Mesenchymal stem cell (in vitro differentiated cells and primary cell): ENCODE measurements around the gene ACTR6.
"Not testable (repeated sequence)": the region's sequence is repeated elsewhere in the genome, so short reads cannot be mapped to it uniquely, and the experiment has no call there.

Source experiments
- DNase-seq: peaks from one replicate; pipeline ENCODE4 v3.0.0-alpha.2; 2013
- H2AFZ ChIP-seq: one replicate; pipeline ENCODE4 v1.6.1; 2013; ENCODE audit warnings: low read depth, mild to moderate bottlenecking, control low read depth, inconsistent platforms, low read length, moderate library complexity
- H2AK5ac ChIP-seq: 2 replicates; pipeline ENCODE4 v1.6.1; 2013; ENCODE audit warnings: low read length, moderate library complexity, mild to moderate bottlenecking, inconsistent platforms; ENCODE audit not compliant: severe bottlenecking
- H2BK120ac ChIP-seq: one replicate; pipeline ENCODE4 v1.6.1; 2013; ENCODE audit warnings: low read depth, mild to moderate bottlenecking, inconsistent platforms, low read length, moderate library complexity
- H2BK12ac ChIP-seq, 2 experiments: one replicate each; pipeline ENCODE4 v1.6.1; 2013; ENCODE audit warnings: inconsistent platforms in 2 of 2, low read length in 2 of 2, mild to moderate bottlenecking in 2 of 2, moderate library complexity in 2 of 2, control low read depth in 1 of 2
- H2BK15ac ChIP-seq: one replicate; pipeline ENCODE4 v1.6.1; 2013; ENCODE audit warnings: mild to moderate bottlenecking, low read depth, inconsistent platforms; ENCODE audit not compliant: poor library complexity, severe bottlenecking
- H2BK5ac ChIP-seq: 2 replicates; pipeline ENCODE4 v1.6.1; 2013; ENCODE audit warnings: low read depth, mild to moderate bottlenecking, low read length, control low read depth, inconsistent platforms; ENCODE audit not compliant: poor library complexity, severe bottlenecking
- H3K14ac ChIP-seq, 2 experiments: one replicate each; pipeline ENCODE4 v1.6.1; 2013; ENCODE audit warnings: inconsistent platforms in 2 of 2, low read length in 2 of 2, control low read depth in 1 of 2, mild to moderate bottlenecking in 1 of 2, moderate library complexity in 1 of 2
- H3K18ac ChIP-seq, 2 experiments: one replicate each; pipeline ENCODE4 v1.6.1; 2013; ENCODE audit warnings: inconsistent platforms in 2 of 2, low read length in 2 of 2, control low read depth in 1 of 2, low read depth in 1 of 2, mild to moderate bottlenecking in 1 of 2
- H3K23ac ChIP-seq, 2 experiments: one replicate each; pipeline ENCODE4 v1.6.1; 2013; ENCODE audit warnings: inconsistent platforms in 2 of 2, low read length in 2 of 2, mild to moderate bottlenecking in 2 of 2, moderate library complexity in 2 of 2, control low read depth in 1 of 2
- H3K27ac ChIP-seq: 2 replicates; pipeline ENCODE4 v1.5.1; 2013; ENCODE audit warnings: mild to moderate bottlenecking, moderate library complexity, low read length, control low read depth, inconsistent platforms; ENCODE audit not compliant: poor library complexity, severe bottlenecking
- H3K27me3 ChIP-seq, 2 experiments: 2 replicates each; pipeline versions ENCODE4 v1.6.1 to v1.7.0; 2013; ENCODE audit warnings: low read length in 2 of 2, mild to moderate bottlenecking in 2 of 2, moderate library complexity in 2 of 2, control low read depth in 1 of 2, inconsistent platforms in 1 of 2; ENCODE audit not compliant: control insufficient read depth in 1 of 2, insufficient read depth in 1 of 2
- H3K36me3 ChIP-seq, 2 experiments: 2 replicates each; pipeline versions ENCODE4 v1.6.1 to v1.7.0; 2013; ENCODE audit warnings: low read length in 2 of 2, control low read depth in 1 of 2, inconsistent platforms in 1 of 2, low read depth in 1 of 2, mild to moderate bottlenecking in 1 of 2; ENCODE audit not compliant: insufficient read depth in 2 of 2, control insufficient read depth in 1 of 2
- H3K4ac ChIP-seq, 2 experiments: one replicate each; pipeline ENCODE4 v1.6.1; 2013; ENCODE audit warnings: inconsistent platforms in 2 of 2, low read length in 2 of 2, mild to moderate bottlenecking in 2 of 2, moderate library complexity in 2 of 2, control low read depth in 1 of 2, low read depth in 1 of 2
- H3K4me1 ChIP-seq: 2 replicates; pipeline ENCODE4 v1.6.1; 2013; ENCODE audit warnings: low read depth, low read length, control low read depth; ENCODE audit not compliant: control insufficient read depth, insufficient read depth
- H3K4me2 ChIP-seq: 2 replicates; pipeline ENCODE4 v1.6.1; 2013; ENCODE audit warnings: low read length, mild to moderate bottlenecking, inconsistent platforms; ENCODE audit not compliant: poor library complexity, severe bottlenecking
- H3K4me3 ChIP-seq, 2 experiments: 2 replicates each; pipeline versions ENCODE4 v1.5.1 to v1.7.0; 2013; ENCODE audit warnings: low read length in 2 of 2, mild to moderate bottlenecking in 2 of 2, control low read depth in 1 of 2, low read depth in 1 of 2; ENCODE audit not compliant: insufficient read depth in 1 of 2
- H3K79me1 ChIP-seq: replicated peaks from 2 replicates; pipeline ENCODE4 v1.6.1; 2013; ENCODE audit warnings: mild to moderate bottlenecking, control low read depth, low read length, inconsistent platforms; ENCODE audit not compliant: poor library complexity, severe bottlenecking
- H3K9ac ChIP-seq: 2 replicates; pipeline ENCODE4 v1.7.0; 2013; ENCODE audit warnings: mild to moderate bottlenecking, low read length, moderate library complexity
- H3K9me3 ChIP-seq: 2 replicates; pipeline ENCODE4 v1.7.0; 2013; ENCODE audit warnings: mild to moderate bottlenecking, low read length; ENCODE audit not compliant: control insufficient read depth
- H4K8ac ChIP-seq: one replicate; pipeline ENCODE4 v1.6.1; 2013; ENCODE audit warnings: inconsistent platforms, mild to moderate bottlenecking, low read length, moderate library complexity
- H4K91ac ChIP-seq: one replicate; pipeline ENCODE4 v1.6.1; 2013; ENCODE audit warnings: mild to moderate bottlenecking, low read length, inconsistent platforms
- WGBS: methylation state at CpG from one replicate; pipeline ENCODE4 v1.1.7; 2013; ENCODE audit warnings: mixed read lengths; 5-methylcytosine and 5-hydroxymethylcytosine counted together

Gene ACTR6

GRCh38 chr12:100187857-100188519 is 12.6 kb upstream of the ACTR6 start:
- H4K91ac ChIP-seq = no peak overlapping the region
- H3K4me1 ChIP-seq = no peaks in the 10 kb centered on the region
- no peak overlapping the region for H3K27ac ChIP-seq
- no peak overlapping the region for H3K4me2 ChIP-seq
- no peaks in the 10 kb centered on the region for H3K36me3 ChIP-seq
- H2BK12ac ChIP-seq = no peak overlapping the region
- H2BK15ac ChIP-seq = no peak overlapping the region
- WGBS = 92% methylated on average over 5 of the region's 5 CpGs
- no peak overlapping the region for H3K14ac ChIP-seq
- no peak overlapping the region for H3K4me3 ChIP-seq
- H3K18ac ChIP-seq = no peak overlapping the region
- H3K27me3 ChIP-seq = no peaks in the 10 kb centered on the region
- no peak overlapping the region for H2BK5ac ChIP-seq
- no peak overlapping the region for H2AK5ac ChIP-seq
- H4K8ac ChIP-seq = no peak overlapping the region
- no peak overlapping the region for H3K9ac ChIP-seq
- no peak for DNase-seq
- no peaks in the 10 kb centered on the region for H3K9me3 ChIP-seq
- no peak overlapping the region for H2AFZ ChIP-seq
- no peak overlapping the region for H3K4ac ChIP-seq
- no peak overlapping the region for H2BK120ac ChIP-seq
- no peaks in the 10 kb centered on the region for H3K79me1 ChIP-seq
- no peak overlapping the region for H3K23ac ChIP-seq

GRCh38 chr12:100188888-100189635 is 11.6 kb upstream of the ACTR6 start:
- not testable (repeated sequence) for H2BK15ac ChIP-seq, H3K27me3 ChIP-seq, H3K4me1 ChIP-seq, H3K14ac ChIP-seq, H3K36me3 ChIP-seq, H3K27ac ChIP-seq, H2BK12ac ChIP-seq, H4K8ac ChIP-seq, H4K91ac ChIP-seq, DNase-seq, H3K9me3 ChIP-seq, H2AFZ ChIP-seq, H3K23ac ChIP-seq, H3K79me1 ChIP-seq, H3K18ac ChIP-seq, H3K4me2 ChIP-seq, H3K9ac ChIP-seq, H2BK5ac ChIP-seq, H2AK5ac ChIP-seq, H3K4ac ChIP-seq, H3K4me3 ChIP-seq, H2BK120ac ChIP-seq
- 92% methylated on average over 11 of the region's 11 CpGs for WGBS

- Histone ChIP-seq H4K8ac (no peak overlapping the region), H3K79me1 (no peaks in the 10 kb centered on the region), H3K4me2 (no peak overlapping the region), H2AK5ac (no peak overlapping the region), H3K4me3 (no peak overlapping the region), H3K14ac (no peak overlapping the region), H3K9me3 (no peaks in the 10 kb centered on the region), H2BK12ac (no peak overlapping the region), H3K18ac (no peak overlapping the region), H2BK120ac (no peak overlapping the region), H3K27ac (no peak overlapping the region), H3K36me3 (no peaks in the 10 kb centered on the region), H4K91ac (no peak overlapping the region), H2BK5ac (no peak overlapping the region), H3K4me1 (no peaks in the 10 kb centered on the region), H3K4ac (no peak overlapping the region), H2BK15ac (no peak overlapping the region), H3K9ac (no peak overlapping the region), H3K23ac (no peak overlapping the region), H3K27me3 (no peaks in the 10 kb centered on the region), H2AFZ (no peak overlapping the region)
- peak; percentile 8 for DNase-seq
- 85% methylated on average over 13 of the region's 13 CpGs for WGBS
Measured at GRCh38 chr12:100189636-100190394, 10.8 kb upstream of the ACTR6 start.

- Histone ChIP-seq H2AK5ac (no peak overlapping the region), H4K91ac (no peak overlapping the region), H2AFZ (no peak overlapping the region), H2BK15ac (no peak overlapping the region), H3K4me1 (no peaks in the 10 kb centered on the region), H3K4ac (no peak overlapping the region), H3K79me1 (no peaks in the 10 kb centered on the region), H3K14ac (no peak overlapping the region), H2BK5ac (no peak overlapping the region), H3K27ac (no peak overlapping the region), H3K36me3 (no peaks in the 10 kb centered on the region), H3K9ac (no peak overlapping the region), H2BK120ac (no peak overlapping the region), H3K27me3 (no peaks in the 10 kb centered on the region), H2BK12ac (no peak overlapping the region), H3K9me3 (no peaks in the 10 kb centered on the region), H3K18ac (no peak overlapping the region), H3K4me3 (no peak overlapping the region), H4K8ac (no peak overlapping the region), H3K23ac (no peak overlapping the region), H3K4me2 (no peak overlapping the region)
- 100% methylated on average over 1 of the region's 1 CpG for WGBS
- DNase-seq = no peak
Measured at GRCh38 chr12:100193085-100193484, 7.5 kb upstream of the ACTR6 start.
